Loucy (cell line): Measurements from ENCODE around the gene PCCA.

Experiments used
- H2AFZ ChIP-seq: fragments of 200-600 bp; sonication (generic); 2 replicates; pipeline ENCODE4 v1.6.0; 2016; ENCODE audit warnings: antibody characterized with exemption, mild to moderate bottlenecking, low read length, moderate library complexity
- H3F3A ChIP-seq: fragments of 200-600 bp; 2 replicates; pipeline ENCODE4 v1.6.0; 2016; ENCODE audit warnings: antibody characterized with exemption, low read depth, mild to moderate bottlenecking
- H3K27me3 ChIP-seq: fragments of 200-600 bp; sonication (generic); 2 replicates; pipeline ENCODE4 v1.6.1; 2014; ENCODE audit warnings: low read length, mild to moderate bottlenecking; ENCODE audit not compliant: insufficient read depth, poor library complexity, severe bottlenecking
- H3K36me3 ChIP-seq: fragments of 200-600 bp; sonication (generic); 2 replicates; pipeline ENCODE4 v1.6.1; 2016; ENCODE audit warnings: low read length; ENCODE audit not compliant: insufficient read depth
- H3K4me1 ChIP-seq: fragments of 200-600 bp; sonication (generic); 2 replicates; pipeline ENCODE4 v1.5.1; 2014; ENCODE audit warnings: low read length, mild to moderate bottlenecking; ENCODE audit not compliant: insufficient read depth, poor library complexity, severe bottlenecking
- H3K4me2 ChIP-seq: fragments of 200-600 bp; sonication (generic); 2 replicates; pipeline ENCODE4 v1.6.0; 2014; ENCODE audit warnings: antibody characterized with exemption, low read length, low read depth, mild to moderate bottlenecking; ENCODE audit not compliant: poor library complexity, severe bottlenecking
- H3K4me3 ChIP-seq: fragments of 200-600 bp; sonication (generic); 2 replicates; pipeline ENCODE4 v1.5.1; 2014; ENCODE audit warnings: low read length, mild to moderate bottlenecking, mixed read lengths; ENCODE audit not compliant: poor library complexity, severe bottlenecking
- H3K79me2 ChIP-seq: fragments of 200-600 bp; sonication (generic); 2 replicates; pipeline ENCODE4 v1.6.1; 2014; ENCODE audit warnings: low read length; ENCODE audit not compliant: insufficient read depth
- H3K9ac ChIP-seq: fragments of 200-600 bp; sonication (generic); 2 replicates; pipeline ENCODE4 v1.6.0; 2014; ENCODE audit warnings: mild to moderate bottlenecking, low read depth, low read length, moderate library complexity; ENCODE audit not compliant: poor library complexity, severe bottlenecking
- H3K9me2 ChIP-seq: fragments of 200-600 bp; sonication (generic); replicated peaks from 2 replicates; pipeline ENCODE4 v1.6.1; 2016; ENCODE audit warnings: low read depth, low read length, mixed read lengths
- H3K9me3 ChIP-seq: fragments of 200-600 bp; sonication (generic); 2 replicates; pipeline ENCODE4 v1.6.1; 2014; ENCODE audit warnings: mild to moderate bottlenecking, antibody characterized with exemption, low read length, low read depth; ENCODE audit not compliant: insufficient read depth
- H4K20me1 ChIP-seq: fragments of 200-600 bp; sonication (generic); 2 replicates; pipeline ENCODE4 v1.6.0; 2014; ENCODE audit warnings: antibody characterized with exemption, low read length, mild to moderate bottlenecking; ENCODE audit not compliant: insufficient read depth, poor library complexity, severe bottlenecking
- EZH2phosphoT487 ChIP-seq: fragments of 200-600 bp; IDR thresholded peaks from 2 replicates; pipeline ENCODE4 v1.6.1; 2018; ENCODE audit warnings: antibody characterized with exemption, mild to moderate bottlenecking, moderate library complexity, borderline replicate concordance
- TF ChIP-seq, protein P1 (sequence below): fragments of 200-600 bp; sonication (generic); conservative IDR thresholded peaks from 2 replicates; pipeline ENCODE4 v1.5.1; 2014; ENCODE audit warnings: mild to moderate bottlenecking, antibody characterized with exemption, low read length

Gene PCCA

DNA sequence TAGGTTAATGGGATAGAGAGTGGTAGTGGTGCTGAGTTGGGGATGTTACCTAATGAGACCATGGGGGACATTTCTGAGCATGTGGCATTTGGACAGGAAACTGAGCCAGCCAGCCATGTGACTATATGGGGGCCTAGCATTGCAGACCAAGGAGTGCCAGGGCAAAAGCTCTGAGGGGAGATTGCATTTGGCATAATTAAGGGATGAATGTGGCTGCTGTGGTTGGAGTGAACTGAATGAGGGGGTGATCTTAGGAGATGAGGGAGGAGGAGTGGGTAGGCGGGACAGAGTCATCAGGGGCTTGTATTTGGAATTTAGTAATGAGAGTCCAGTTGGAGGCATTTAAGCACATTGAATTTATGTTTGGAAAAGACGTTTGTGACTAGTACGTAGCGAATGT lies 6.6 kb downstream of the PCCA start:
- Histone ChIP-seq H3F3A (peaks cover 3% of the 10 kb centered on the region; the same call in 1 of the 2 replicates), H3K27me3 (no peaks in the 10 kb centered on the region), H3K4me1 (peaks cover 39% of the 10 kb centered on the region), H3K9me3 (no peaks in the 10 kb centered on the region), H3K9ac (no peak overlapping the region), H4K20me1 (peaks cover 8% of the 10 kb centered on the region), H3K4me3 (no peak overlapping the region), H2AFZ (no peak overlapping the region), H3K36me3 (no peaks in the 10 kb centered on the region), H3K79me2 (peaks cover 70% of the 10 kb centered on the region), H3K4me2 (peak overlapping the region; percentile 44), H3K9me2 (no peaks in the 10 kb centered on the region)
- TF ChIP-seq, protein P1, sequence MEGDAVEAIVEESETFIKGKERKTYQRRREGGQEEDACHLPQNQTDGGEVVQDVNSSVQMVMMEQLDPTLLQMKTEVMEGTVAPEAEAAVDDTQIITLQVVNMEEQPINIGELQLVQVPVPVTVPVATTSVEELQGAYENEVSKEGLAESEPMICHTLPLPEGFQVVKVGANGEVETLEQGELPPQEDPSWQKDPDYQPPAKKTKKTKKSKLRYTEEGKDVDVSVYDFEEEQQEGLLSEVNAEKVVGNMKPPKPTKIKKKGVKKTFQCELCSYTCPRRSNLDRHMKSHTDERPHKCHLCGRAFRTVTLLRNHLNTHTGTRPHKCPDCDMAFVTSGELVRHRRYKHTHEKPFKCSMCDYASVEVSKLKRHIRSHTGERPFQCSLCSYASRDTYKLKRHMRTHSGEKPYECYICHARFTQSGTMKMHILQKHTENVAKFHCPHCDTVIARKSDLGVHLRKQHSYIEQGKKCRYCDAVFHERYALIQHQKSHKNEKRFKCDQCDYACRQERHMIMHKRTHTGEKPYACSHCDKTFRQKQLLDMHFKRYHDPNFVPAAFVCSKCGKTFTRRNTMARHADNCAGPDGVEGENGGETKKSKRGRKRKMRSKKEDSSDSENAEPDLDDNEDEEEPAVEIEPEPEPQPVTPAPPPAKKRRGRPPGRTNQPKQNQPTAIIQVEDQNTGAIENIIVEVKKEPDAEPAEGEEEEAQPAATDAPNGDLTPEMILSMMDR, result no peak
- TF ChIP-seq EZH2phosphoT487, result no peak

DNA sequence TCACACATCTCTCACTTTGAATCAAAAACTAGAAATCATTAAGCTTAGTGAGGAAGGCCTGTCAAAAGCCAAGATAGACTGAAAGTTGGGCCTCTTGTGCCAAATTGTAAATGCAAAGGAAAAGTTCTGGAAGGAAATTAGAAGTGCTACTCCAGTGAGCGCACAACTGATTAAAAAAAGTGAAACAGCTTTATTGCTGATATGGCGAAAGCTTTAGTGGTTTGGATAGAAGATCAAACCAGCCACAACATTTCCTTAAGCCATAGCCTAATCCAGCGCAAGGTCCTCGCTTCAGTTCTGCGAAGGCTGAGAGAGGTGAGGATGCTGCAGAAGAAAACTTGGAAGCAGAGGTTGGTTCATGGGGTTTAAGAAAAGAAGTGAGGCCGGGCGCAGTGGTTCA lies 7.6 kb downstream of the PCCA start:
- Histone ChIP-seq H3K4me2 (peak overlapping the region; percentile 8), H3K4me3 (no peak overlapping the region), H3K27me3 (no peaks in the 10 kb centered on the region), H3K9me2 (no peaks in the 10 kb centered on the region), H4K20me1 (peaks cover 3% of the 10 kb centered on the region), H3K9me3 (no peaks in the 10 kb centered on the region), H3K4me1 (peaks cover 29% of the 10 kb centered on the region), H3K79me2 (peaks cover 65% of the 10 kb centered on the region), H3F3A (peaks cover 3% of the 10 kb centered on the region; the same call in 1 of the 2 replicates), H2AFZ (no peak overlapping the region), H3K9ac (no peak overlapping the region), H3K36me3 (no peaks in the 10 kb centered on the region)
- TF ChIP-seq, protein P1, result no peak
- no peak for TF ChIP-seq EZH2phosphoT487

DNA sequence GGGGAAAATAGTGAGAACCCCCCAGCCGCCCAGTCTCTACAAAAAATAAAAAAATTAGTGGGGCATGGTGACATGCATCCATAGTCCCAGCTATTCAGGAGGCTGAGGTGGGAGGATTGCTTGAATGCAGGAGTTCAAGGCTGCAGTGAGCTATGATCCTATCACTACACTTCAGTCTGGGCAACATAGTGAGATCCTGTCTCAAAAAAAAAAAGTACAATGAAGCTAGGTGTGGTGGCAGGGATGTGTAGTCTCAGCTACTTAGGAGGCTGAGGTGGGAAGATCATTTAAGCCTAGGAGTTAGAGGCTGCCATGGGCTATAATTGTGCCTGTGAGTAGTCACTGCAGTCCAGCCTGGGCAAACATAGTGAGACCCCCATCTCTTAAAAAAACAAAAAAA lies 8.9 kb downstream of the PCCA start:
- no peaks in the 10 kb centered on the region for H3K9me2 ChIP-seq
- no peak for TF ChIP-seq EZH2phosphoT487
- TF ChIP-seq, protein P1, result no peak
- no peaks in the 10 kb centered on the region for H3K9me3 ChIP-seq
- no peak overlapping the region for H3K9ac ChIP-seq
- H3K4me1 ChIP-seq, result peaks cover 22% of the 10 kb centered on the region
- H3K4me2 ChIP-seq, result no peak overlapping the region
- peaks cover 3% of the 10 kb centered on the region; the same call in 1 of the 2 replicates for H3F3A ChIP-seq
- H3K36me3 ChIP-seq, result no peaks in the 10 kb centered on the region
- peaks cover 62% of the 10 kb centered on the region for H3K79me2 ChIP-seq
- no peak overlapping the region for H3K4me3 ChIP-seq
- no peak overlapping the region for H2AFZ ChIP-seq
- no peaks in the 10 kb centered on the region for H3K27me3 ChIP-seq
- H4K20me1 ChIP-seq, result peaks cover 3% of the 10 kb centered on the region
